HAP-1 (cell line): ENCODE data around the gene CELF5.
A peak's percentile ranks its signal among the peaks of the same experiment; 100 is the strongest.

Source experiments
- DNase-seq, 2 experiments: peaks; one replicate each; pipeline ENCODE4 v3.0.0-alpha.2; 2016 to 2020; ENCODE audit warnings: low spot score in 2 of 2
- H3K27me3 ChIP-seq: fragments of 250-450 bp; sonication (Bioruptor Pico); 2 replicates; pipeline ENCODE4 v1.5.1; 2020; ENCODE audit warnings: low read depth, mild to moderate bottlenecking, moderate library complexity
- H3K36me3 ChIP-seq: fragments of 250-450 bp; sonication (Bioruptor Pico); replicated peaks from 2 replicates; pipeline ENCODE4 v1.5.1; 2020; ENCODE audit warnings: mild to moderate bottlenecking
- H3K4me1 ChIP-seq: fragments of 250-450 bp; sonication (Bioruptor Pico); 2 replicates; pipeline ENCODE4 v1.5.1; 2020; ENCODE audit warnings: mild to moderate bottlenecking
- H3K4me3 ChIP-seq: fragments of 250-450 bp; sonication (Bioruptor Pico); 2 replicates; pipeline ENCODE4 v1.5.1; 2020; ENCODE audit warnings: mild to moderate bottlenecking, moderate library complexity
- H3K9me3 ChIP-seq: fragments of 250-450 bp; sonication (Bioruptor Pico); 2 replicates; pipeline ENCODE4 v1.5.1; 2020; ENCODE audit warnings: mild to moderate bottlenecking, moderate library complexity
- in situ Hi-C: fragments of 300-500 bp; cut with MboI; formaldehyde crosslinking; loops from 3 replicates; pipeline ENCODE4 v1.14.3; 2020; ENCODE audit warnings: low sequenced_read_pairs, inconsistent platforms, mixed read lengths

CELF5 gene

GRCh38 chr19:3274245-3274941 is 49.9 kb downstream of the CELF5 start:
- H3K36me3 ChIP-seq: no peaks in the 10 kb centered on the region
- DNase-seq: no peak
- no peak overlapping the region for H3K4me3 ChIP-seq
- H3K9me3 ChIP-seq: no peaks in the 10 kb centered on the region
- H3K4me1 ChIP-seq: 0 out of 2 replicates have a peak, but pooled peaks cover 3% of the 10 kb centered on the region
- peaks cover 8% of the 10 kb centered on the region for H3K27me3 ChIP-seq
- in situ Hi-C loops: no loop called here

GRCh38 chr19:3274942-3275582 is 50.6 kb downstream of the CELF5 start:
- 0 out of 2 replicates have a peak, but pooled peaks cover 3% of the 10 kb centered on the region for H3K4me1 ChIP-seq
- no peaks in the 10 kb centered on the region for H3K36me3 ChIP-seq
- peak; percentile 48 to 86 for DNase-seq
- in situ Hi-C loops: no loop called here
- H3K27me3 ChIP-seq: peaks cover under 1% of the 10 kb centered on the region
- H3K4me3 ChIP-seq: peak overlapping the region; percentile 43
- no peaks in the 10 kb centered on the region for H3K9me3 ChIP-seq

GRCh38 chr19:3275583-3276340 is 51.3 kb downstream of the CELF5 start:
- 0 out of 2 replicates have a peak, but pooled peaks cover 3% of the 10 kb centered on the region for H3K4me1 ChIP-seq
- H3K4me3 ChIP-seq: peak overlapping the region; percentile 43
- H3K9me3 ChIP-seq: no peaks in the 10 kb centered on the region
- no peaks in the 10 kb centered on the region for H3K36me3 ChIP-seq
- peak; percentile 85 to 98 for DNase-seq
- in situ Hi-C loops: no loop called here
- peaks cover 3% of the 10 kb centered on the region; the same call in 1 of the 2 replicates for H3K27me3 ChIP-seq

GRCh38 chr19:3276341-3276799 is 51.9 kb downstream of the CELF5 start:
- H3K4me3 ChIP-seq: 0 out of 2 replicates have a peak overlapping the region, but pooled peaks have one; percentile 9

GRCh38 chr19:3277649-3278048 is 53.2 kb downstream of the CELF5 start:
- H3K4me3 ChIP-seq: no peak overlapping the region
- in situ Hi-C loops: no loop called here
- peaks cover 15% of the 10 kb centered on the region for H3K27me3 ChIP-seq

More at GRCh38 chr19:3276341-3276799, 51.9 kb downstream of the CELF5 start:
- peak in 1 of 2 experiments; percentile 90 for DNase-seq
- Histone ChIP-seq H3K4me1 (0 out of 2 replicates have a peak, but pooled peaks cover 3% of the 10 kb centered on the region), H3K9me3 (no peaks in the 10 kb centered on the region), H3K36me3 (no peaks in the 10 kb centered on the region), H3K27me3 (peaks cover 8% of the 10 kb centered on the region)
- in situ Hi-C loops: no loop called here

GRCh38 chr19:3278294-3278693 is 53.8 kb downstream of the CELF5 start:
- no peak for DNase-seq

More at GRCh38 chr19:3277649-3278048, 53.2 kb downstream of the CELF5 start:
- no peaks in the 10 kb centered on the region for H3K36me3 ChIP-seq
- H3K9me3 ChIP-seq: no peaks in the 10 kb centered on the region
- no peak for DNase-seq
- 0 out of 2 replicates have a peak, but pooled peaks cover 3% of the 10 kb centered on the region for H3K4me1 ChIP-seq

GRCh38 chr19:3278749-3279148 is 54.3 kb downstream of the CELF5 start:
- no peak for DNase-seq
- Histone ChIP-seq H3K36me3 (no peaks in the 10 kb centered on the region), H3K27me3 (peaks cover 19% of the 10 kb centered on the region), H3K4me1 (0 out of 2 replicates have a peak, but pooled peaks cover 3% of the 10 kb centered on the region), H3K4me3 (no peak overlapping the region), H3K9me3 (no peaks in the 10 kb centered on the region)
- in situ Hi-C loops: no loop called here

More at GRCh38 chr19:3278294-3278693, 53.8 kb downstream of the CELF5 start:
- Histone ChIP-seq H3K4me1 (0 out of 2 replicates have a peak, but pooled peaks cover 3% of the 10 kb centered on the region), H3K27me3 (peaks cover 19% of the 10 kb centered on the region), H3K4me3 (no peak overlapping the region), H3K36me3 (no peaks in the 10 kb centered on the region), H3K9me3 (no peaks in the 10 kb centered on the region)
- in situ Hi-C loops: no loop called here

GRCh38 chr19:3279306-3279705 is 54.8 kb downstream of the CELF5 start:
- in situ Hi-C loops: no loop called here

GRCh38 chr19:3281026-3281425 is 56.6 kb downstream of the CELF5 start:
- H3K36me3 ChIP-seq: no peaks in the 10 kb centered on the region
- peaks cover 6% of the 10 kb centered on the region for H3K4me1 ChIP-seq
- DNase-seq: no peak
- H3K27me3 ChIP-seq: peaks cover 19% of the 10 kb centered on the region
- H3K4me3 ChIP-seq: no peak overlapping the region
- in situ Hi-C loops: no loop called here
- no peaks in the 10 kb centered on the region for H3K9me3 ChIP-seq

More at GRCh38 chr19:3279306-3279705, 54.8 kb downstream of the CELF5 start:
- H3K4me3 ChIP-seq: no peak overlapping the region
- no peaks in the 10 kb centered on the region for H3K36me3 ChIP-seq
- no peaks in the 10 kb centered on the region for H3K9me3 ChIP-seq
- DNase-seq: no peak
- H3K4me1 ChIP-seq: peaks cover 3% of the 10 kb centered on the region; the same call in 1 of the 2 replicates
- H3K27me3 ChIP-seq: peaks cover 19% of the 10 kb centered on the region

GRCh38 chr19:3282155-3282554 is 57.7 kb downstream of the CELF5 start:
- Histone ChIP-seq H3K4me3 (no peak overlapping the region), H3K9me3 (no peaks in the 10 kb centered on the region), H3K36me3 (no peaks in the 10 kb centered on the region), H3K4me1 (peaks cover 8% of the 10 kb centered on the region), H3K27me3 (peaks cover 19% of the 10 kb centered on the region)
- in situ Hi-C loops: no loop called here
- no peak for DNase-seq

- peaks cover 19% of the 10 kb centered on the region for H3K27me3 ChIP-seq
- DNase-seq: no peak
- H3K9me3 ChIP-seq: no peaks in the 10 kb centered on the region
- no peaks in the 10 kb centered on the region for H3K36me3 ChIP-seq
- in situ Hi-C loops: no loop called here
- H3K4me1 ChIP-seq: peaks cover 8% of the 10 kb centered on the region
- H3K4me3 ChIP-seq: no peak overlapping the region
Measured at GRCh38 chr19:3282564-3282963, 58.1 kb downstream of the CELF5 start.

- H3K4me3 ChIP-seq: no peak overlapping the region
- H3K36me3 ChIP-seq: no peaks in the 10 kb centered on the region
- DNase-seq: no peak
- H3K4me1 ChIP-seq: peaks cover 8% of the 10 kb centered on the region
- H3K27me3 ChIP-seq: peaks cover 19% of the 10 kb centered on the region
- in situ Hi-C loops: no loop called here
- no peaks in the 10 kb centered on the region for H3K9me3 ChIP-seq
Measured at GRCh38 chr19:3283246-3283751, 58.8 kb downstream of the CELF5 start.
